Kidney glomerular epithelial cell (primary cell): ENCODE results near the gene PPT2.
"Not testable (repeated sequence)": the region's sequence is repeated elsewhere in the genome, so short reads cannot be mapped to it uniquely, and the experiment has no call there.

Source experiments
- DNase-seq: peaks from one replicate; lab custom pipeline; 2025; lab: John Stamatoyannopoulos, UW

Gene PPT2

GRCh38 chr6:32176476-32177182 lies 22.7 kb downstream of the PPT2 start:
- DNase-seq, result peak; percentile 25

DNA sequence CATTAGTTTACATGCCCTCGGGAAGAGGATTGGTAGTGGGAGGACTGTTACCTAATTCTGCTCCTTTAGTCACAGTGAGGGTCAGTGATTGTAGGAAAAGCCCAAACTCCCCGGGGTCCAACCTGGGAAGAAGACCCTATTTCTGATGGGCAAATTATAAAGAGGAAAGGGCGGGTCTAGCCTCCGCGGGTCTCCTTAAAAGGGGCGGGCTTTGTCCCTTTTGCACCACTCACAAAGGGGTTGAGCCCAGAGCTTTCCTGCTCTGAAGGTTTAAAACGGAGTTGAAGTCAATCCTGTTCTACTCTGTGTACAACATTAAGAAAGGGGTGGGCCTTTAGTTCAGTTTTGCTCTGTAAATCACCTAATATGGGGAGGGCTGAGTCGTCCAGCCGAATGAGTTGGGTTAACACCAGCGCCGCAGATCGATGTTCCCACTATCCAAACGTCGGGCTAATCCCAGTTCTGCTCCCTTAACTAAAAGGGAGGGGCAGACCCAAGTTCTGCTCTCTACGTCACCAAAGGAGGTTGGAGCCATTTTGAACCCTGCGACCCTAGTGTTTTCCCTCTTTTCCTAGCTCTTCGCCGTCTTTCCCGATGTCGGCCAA lies 23.3 kb downstream of the PPT2 start:
- no peak for DNase-seq

- DNase-seq, result peak; percentile 100
These were observed 24.0 kb downstream of the PPT2 start, which contains the start of gene RNF5 for GRCh38 chr6:32177788-32178546. Gene RNF5 (plus strand): TSS chr6:32178405. CDS start chr6:32178512, 107 bp downstream.

GRCh38 chr6:32178547-32179440 lies 24.9 kb downstream of the PPT2 start:
- DNase-seq, result no peak

- no peak for DNase-seq
These were observed 25.9 kb downstream of the PPT2 start for GRCh38 chr6:32179766-32180405.

- no peak for DNase-seq
These were observed 27.3 kb downstream of the PPT2 start for GRCh38 chr6:32181148-32181702.

DNA sequence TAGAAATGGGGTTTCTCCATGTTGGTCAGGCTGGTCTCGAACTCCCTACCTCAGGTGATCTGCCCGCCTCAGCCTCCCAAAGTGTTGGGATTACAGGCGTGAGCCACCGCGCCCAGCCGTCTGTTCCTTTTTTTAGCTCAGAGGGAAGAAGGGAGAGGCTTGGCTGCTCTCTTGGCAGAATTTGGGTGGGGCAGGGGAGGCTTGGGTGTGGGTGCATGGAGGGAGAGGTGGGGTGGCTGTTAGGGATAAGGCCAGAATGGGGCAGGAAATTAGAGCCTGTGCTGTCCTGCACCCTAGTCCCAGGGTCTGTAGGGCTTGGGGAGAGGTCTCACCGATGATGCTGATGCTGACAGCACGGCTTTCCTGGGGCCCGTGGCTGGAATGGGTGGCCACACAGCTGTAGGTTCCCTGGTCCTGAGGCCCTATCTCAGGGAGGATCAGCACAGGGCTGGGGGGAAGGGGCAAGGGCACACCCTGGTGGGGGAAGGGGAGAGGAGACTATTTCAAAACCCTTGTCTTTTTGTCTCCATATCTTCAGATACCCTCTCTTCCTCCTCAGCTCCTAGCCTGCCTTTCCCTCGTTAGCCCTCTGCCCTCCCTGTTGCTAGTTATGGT lies 28.1 kb downstream of the PPT2 start:
- DNase-seq, result no peak

DNA sequence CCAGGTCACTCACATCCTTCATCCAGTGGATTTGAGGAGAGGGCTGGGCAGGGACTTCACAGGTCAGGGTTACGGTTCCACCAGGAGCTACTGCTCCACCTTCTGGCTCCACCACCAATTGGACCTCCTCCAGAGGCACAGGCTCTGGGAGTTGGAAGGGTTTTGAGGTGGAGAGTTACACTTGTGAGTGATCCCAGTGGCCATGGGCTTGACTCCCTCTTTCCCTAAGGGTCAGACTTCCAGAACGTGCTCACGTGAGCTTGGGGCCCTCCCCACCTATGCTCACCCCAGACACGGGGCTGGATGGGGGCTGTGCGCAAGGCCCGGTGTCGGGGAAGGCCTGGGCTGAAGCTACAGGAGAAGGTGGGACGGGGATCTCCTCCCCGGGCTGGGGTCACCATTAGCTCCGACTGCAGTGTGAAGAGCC lies 28.6 kb downstream of the PPT2 start:
- DNase-seq, result no peak

- DNase-seq, result no peak
These were observed 29.1 kb downstream of the PPT2 start for GRCh38 chr6:32183030-32183429.

DNA sequence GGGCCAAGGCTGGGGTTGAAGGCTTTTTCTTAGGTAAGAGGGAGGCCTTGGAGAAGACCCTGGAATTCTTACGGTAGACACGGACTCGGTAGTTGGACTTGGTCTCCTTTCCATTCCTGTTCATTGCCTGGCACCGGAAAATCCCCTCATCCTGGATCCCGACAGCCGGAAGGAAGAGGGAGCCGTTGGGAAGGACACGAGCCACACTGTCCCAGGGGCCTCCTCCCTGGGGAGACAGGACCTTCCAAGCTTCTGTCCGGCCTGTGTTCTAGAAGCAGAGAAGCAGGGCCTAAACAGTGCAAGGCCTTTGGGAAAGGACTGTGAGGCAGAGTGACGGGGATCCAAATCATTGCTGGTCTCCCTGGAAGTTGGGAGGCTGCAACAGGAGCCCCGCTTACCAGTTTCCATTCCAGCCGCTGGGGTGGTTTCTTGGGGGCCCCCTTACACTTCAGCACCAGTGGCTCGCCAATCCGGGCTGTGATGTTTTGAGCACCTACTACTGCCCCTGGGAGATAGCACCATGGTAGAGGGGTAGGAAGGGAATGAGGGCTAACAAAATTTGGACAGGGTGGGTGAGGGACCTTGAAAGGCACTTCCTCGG lies 29.6 kb downstream of the PPT2 start:
- DNase-seq, result no peak

- no peak for DNase-seq
These were observed 30.2 kb downstream of the PPT2 start, which contains the start of gene AGER for GRCh38 chr6:32184084-32184640. Gene AGER (minus strand): TSS chr6:32184253. CDS start chr6:32184222, 31 bp downstream.

- peak; percentile 79 for DNase-seq
These were observed 31.8 kb downstream of the PPT2 start for GRCh38 chr6:32185681-32186131.

DNA sequence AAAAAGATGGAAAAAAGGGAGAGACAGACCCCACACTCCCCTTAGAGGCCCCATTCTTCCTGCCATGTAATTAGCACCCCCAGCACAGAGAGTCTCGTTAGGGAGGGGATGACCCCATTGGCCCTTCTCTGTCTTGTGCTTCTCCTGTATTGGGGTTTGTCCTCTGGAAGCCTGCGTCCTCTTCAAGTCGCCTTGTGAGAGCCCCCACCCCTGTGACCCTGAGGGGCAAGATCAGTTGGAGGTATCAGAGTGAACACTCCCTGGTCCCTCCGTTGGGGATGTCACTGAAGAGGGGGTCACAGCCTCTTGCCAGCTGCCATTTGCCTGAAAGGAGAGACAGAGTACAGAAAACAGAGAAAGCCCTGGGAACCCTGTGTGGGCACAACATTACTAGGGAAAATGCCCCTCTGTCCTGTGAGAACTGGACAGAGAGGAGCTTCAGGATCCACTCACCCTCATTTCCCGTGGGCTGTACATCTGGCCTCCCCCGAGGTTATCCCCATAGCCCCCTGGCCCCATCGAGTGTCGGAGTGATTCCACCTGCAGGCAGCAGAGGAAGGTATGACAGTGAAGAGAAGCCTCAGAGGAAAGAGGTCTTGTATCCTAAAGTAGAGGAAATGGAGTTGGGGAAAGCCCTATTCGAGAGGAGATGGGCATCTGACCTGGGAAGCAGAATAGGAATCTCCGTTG lies 32.4 kb downstream of the PPT2 start:
- not testable (repeated sequence) for DNase-seq

- no peak for DNase-seq
These were observed 33.2 kb downstream of the PPT2 start for GRCh38 chr6:32187009-32187709.

- DNase-seq, result not testable (repeated sequence)
These were observed 33.9 kb downstream of the PPT2 start for GRCh38 chr6:32187725-32188380.

GRCh38 chr6:32188381-32189068 lies 34.6 kb downstream of the PPT2 start:
- no peak for DNase-seq

GRCh38 chr6:32189069-32189741 lies 35.3 kb downstream of the PPT2 start:
- no peak for DNase-seq
